WTC11 (cell line): ENCODE measurements around the gene NEURL1. TPM values are rescaled to one million over a fixed set of nuclear protein-coding genes. Genes with fewer than 3 reads are reported as not detected.
"Not testable (repeated sequence)": the region's sequence is repeated elsewhere in the genome, so short reads cannot be mapped to it uniquely, and the experiment has no call there.

Experiments used
- ATAC-seq: fragments of 200-7000 bp; cut with Tn5 transposase; 2 replicates; pipeline ENCODE4 v1.10.0; 2021; ENCODE audit warnings: mild to moderate bottlenecking, moderate library complexity
- CTCF ChIA-PET: fragments of 300-600 bp; sonication (Branson Sonifier 250); formaldehyde crosslinking; loops from one replicate; lab custom pipeline; 2021; ENCODE audit warnings: antibody characterized with exemption; lab: Charles Lee
- POLR2A ChIA-PET: fragments of 350-600 bp; sonication (Branson Sonifier 250); formaldehyde crosslinking; loops from one replicate; lab custom pipeline; 2021; ENCODE audit warnings: antibody characterized with exemption; lab: Charles Lee
- DNase-seq: peaks from one replicate; pipeline ENCODE4 v3.0.0; 2021; ENCODE audit warnings: low spot score
- H3K27ac Mint-ChIP-seq: 2 replicates; pipeline ENCODE4 v1.8.0; 2021; ENCODE audit warnings: mixed read lengths
- H3K27me3 Mint-ChIP-seq: 2 replicates; pipeline ENCODE4 v1.8.0; 2021; ENCODE audit warnings: low read depth, mild to moderate bottlenecking, moderate library complexity, mixed read lengths
- H3K36me3 Mint-ChIP-seq: 2 replicates; pipeline ENCODE4 v1.8.0; 2021; ENCODE audit warnings: mixed read lengths
- H3K4me1 Mint-ChIP-seq: 2 replicates; pipeline ENCODE4 v1.8.0; 2022; ENCODE audit warnings: mixed read lengths
- H3K4me3 Mint-ChIP-seq: 2 replicates; pipeline ENCODE4 v1.8.0; 2021; ENCODE audit warnings: mild to moderate bottlenecking, moderate library complexity, mixed read lengths
- H3K9me3 Mint-ChIP-seq: 2 replicates; pipeline ENCODE4 v1.8.0; 2021; ENCODE audit warnings: mixed read lengths
- ATF1 ChIP-seq: sonication (generic); formaldehyde crosslinking; IDR thresholded peaks from 2 replicates; pipeline ENCODE4 v1.8.1; 2023; ENCODE audit warnings: mild to moderate bottlenecking, moderate library complexity, missing genetic modification reagents
- CBFB ChIP-seq: sonication (generic); formaldehyde crosslinking; IDR thresholded peaks from 2 replicates; pipeline ENCODE4 v1.8.1; 2022; ENCODE audit warnings: mild to moderate bottlenecking, low read depth, missing genetic modification reagents
- ETV6 ChIP-seq: sonication (generic); formaldehyde crosslinking; IDR thresholded peaks from 2 replicates; pipeline ENCODE4 v1.8.1; 2022; ENCODE audit warnings: mild to moderate bottlenecking, missing genetic modification reagents
- FOXJ3 ChIP-seq: sonication (generic); formaldehyde crosslinking; IDR thresholded peaks from 2 replicates; pipeline ENCODE4 v1.9.0; 2021; ENCODE audit warnings: missing genetic modification reagents, mild to moderate bottlenecking, borderline replicate concordance
- GRHL2 ChIP-seq: fragments of 250-450 bp; sonication (Bioruptor Pico); IDR thresholded peaks from 2 replicates; pipeline ENCODE4 v1.8.0; 2022; ENCODE audit warnings: mild to moderate bottlenecking, moderate library complexity; ENCODE audit not compliant: insufficient replicate concordance, severe bottlenecking
- GTF2I ChIP-seq: fragments of 250-450 bp; sonication (Bioruptor Pico); conservative IDR thresholded peaks from 2 replicates; pipeline ENCODE4 v1.4.0; 2021; ENCODE audit warnings: mild to moderate bottlenecking
- JUN ChIP-seq: sonication (generic); formaldehyde crosslinking; IDR thresholded peaks from 2 replicates; pipeline ENCODE4 v1.8.0; 2023; ENCODE audit warnings: mild to moderate bottlenecking, missing genetic modification reagents
- MXD4 ChIP-seq: fragments of 250-450 bp; sonication (Bioruptor Pico); IDR thresholded peaks from 2 replicates; pipeline ENCODE4 v1.8.0; 2021; ENCODE audit warnings: mild to moderate bottlenecking, moderate library complexity, borderline replicate concordance
- NR3C1 ChIP-seq: sonication (generic); formaldehyde crosslinking; conservative IDR thresholded peaks from 2 replicates; pipeline ENCODE4 v1.8.1; 2023; ENCODE audit warnings: low read depth, mild to moderate bottlenecking, missing genetic modification reagents
- OVOL2 ChIP-seq: fragments of 250-450 bp; sonication (Bioruptor Pico); IDR thresholded peaks from 2 replicates; pipeline ENCODE4 v1.9.0; 2021; ENCODE audit warnings: mild to moderate bottlenecking, borderline replicate concordance
- PRRX2 ChIP-seq: fragments of 250-450 bp; sonication (Bioruptor Pico); IDR thresholded peaks from 2 replicates; pipeline ENCODE4 v1.8.0; 2021; ENCODE audit warnings: mild to moderate bottlenecking
- SP1 ChIP-seq: sonication (generic); formaldehyde crosslinking; conservative IDR thresholded peaks from 2 replicates; pipeline ENCODE4 v1.8.1; 2022; ENCODE audit warnings: missing genetic modification reagents
- TEAD1 ChIP-seq: sonication (generic); formaldehyde crosslinking; IDR thresholded peaks from 2 replicates; pipeline ENCODE4 v1.8.0; 2022; ENCODE audit warnings: mild to moderate bottlenecking, missing genetic modification reagents
- ZNF121 ChIP-seq: sonication (generic); formaldehyde crosslinking; IDR thresholded peaks from 2 replicates; pipeline ENCODE4 v1.8.0; 2023; ENCODE audit warnings: missing genetic modification reagents
- ZNF219 ChIP-seq: sonication (generic); formaldehyde crosslinking; IDR thresholded peaks from 2 replicates; pipeline ENCODE4 v1.8.0; 2023; ENCODE audit warnings: missing genetic modification reagents, mild to moderate bottlenecking, borderline replicate concordance
- ZNF423 ChIP-seq: fragments of 250-450 bp; sonication (Bioruptor Pico); IDR thresholded peaks from 2 replicates; pipeline ENCODE4 v2.1.2; 2022; ENCODE audit warnings: mild to moderate bottlenecking, moderate library complexity
- total RNA-seq: library from RNA; stranded (reverse); gene quantifications from 3 replicates; pipeline ENCODE4 v1.2.3, GENCODE V29; 2021
- TF ChIP-seq, protein P1 (sequence below): sonication (generic); formaldehyde crosslinking; IDR thresholded peaks from 2 replicates; pipeline ENCODE4 v1.8.0; 2023; ENCODE audit warnings: mild to moderate bottlenecking, missing genetic modification reagents
- TF ChIP-seq, protein P2 (sequence below): sonication (generic); formaldehyde crosslinking; IDR thresholded peaks from 2 replicates; pipeline ENCODE4 v1.8.1; 2023; ENCODE audit warnings: mild to moderate bottlenecking, missing genetic modification reagents, moderate library complexity
- TF ChIP-seq, protein P3 (sequence below): sonication (generic); formaldehyde crosslinking; IDR thresholded peaks from 2 replicates; pipeline ENCODE4 v1.8.1; 2022; ENCODE audit warnings: mild to moderate bottlenecking, missing genetic modification reagents, moderate library complexity, borderline replicate concordance
- TF ChIP-seq, protein P4 (sequence below): fragments of 250-450 bp; sonication (Bioruptor Pico); IDR thresholded peaks from 2 replicates; pipeline ENCODE4 v1.9.0; 2021; ENCODE audit warnings: mild to moderate bottlenecking, borderline replicate concordance

The NEURL1 gene
- total RNA-seq, 1 experiment from 2014 or later = 1.2 TPM

DNA sequence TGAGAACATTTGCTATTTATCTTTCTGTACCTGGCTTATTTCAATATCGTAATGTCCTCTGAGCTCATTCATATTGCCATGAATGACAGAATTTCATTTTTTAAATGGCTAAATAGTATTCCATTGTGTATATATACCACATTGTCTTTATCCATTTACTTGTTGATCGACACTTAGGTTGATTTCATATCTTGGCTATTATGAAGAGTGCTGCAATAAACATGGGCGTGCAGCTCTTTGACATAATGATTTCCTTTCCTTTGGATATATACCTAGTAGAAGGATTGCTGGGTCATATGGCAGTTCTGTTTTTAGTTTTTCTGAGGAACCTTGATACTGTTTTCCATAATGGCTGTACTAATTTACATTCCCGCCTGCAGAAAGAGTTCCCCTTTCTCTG is 30.2 kb downstream of the NEURL1 start (continued):
- TF ChIP-seq, protein P1, sequence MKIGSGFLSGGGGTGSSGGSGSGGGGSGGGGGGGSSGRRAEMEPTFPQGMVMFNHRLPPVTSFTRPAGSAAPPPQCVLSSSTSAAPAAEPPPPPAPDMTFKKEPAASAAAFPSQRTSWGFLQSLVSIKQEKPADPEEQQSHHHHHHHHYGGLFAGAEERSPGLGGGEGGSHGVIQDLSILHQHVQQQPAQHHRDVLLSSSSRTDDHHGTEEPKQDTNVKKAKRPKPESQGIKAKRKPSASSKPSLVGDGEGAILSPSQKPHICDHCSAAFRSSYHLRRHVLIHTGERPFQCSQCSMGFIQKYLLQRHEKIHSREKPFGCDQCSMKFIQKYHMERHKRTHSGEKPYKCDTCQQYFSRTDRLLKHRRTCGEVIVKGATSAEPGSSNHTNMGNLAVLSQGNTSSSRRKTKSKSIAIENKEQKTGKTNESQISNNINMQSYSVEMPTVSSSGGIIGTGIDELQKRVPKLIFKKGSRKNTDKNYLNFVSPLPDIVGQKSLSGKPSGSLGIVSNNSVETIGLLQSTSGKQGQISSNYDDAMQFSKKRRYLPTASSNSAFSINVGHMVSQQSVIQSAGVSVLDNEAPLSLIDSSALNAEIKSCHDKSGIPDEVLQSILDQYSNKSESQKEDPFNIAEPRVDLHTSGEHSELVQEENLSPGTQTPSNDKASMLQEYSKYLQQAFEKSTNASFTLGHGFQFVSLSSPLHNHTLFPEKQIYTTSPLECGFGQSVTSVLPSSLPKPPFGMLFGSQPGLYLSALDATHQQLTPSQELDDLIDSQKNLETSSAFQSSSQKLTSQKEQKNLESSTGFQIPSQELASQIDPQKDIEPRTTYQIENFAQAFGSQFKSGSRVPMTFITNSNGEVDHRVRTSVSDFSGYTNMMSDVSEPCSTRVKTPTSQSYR (CRISPR knock-in tag) = no peak
- TF ChIP-seq FOXJ3 (no peak), ZNF423 (CRISPR knock-in tag) (no peak), SP1 (no peak), CBFB (CRISPR knock-in tag) (no peak), JUN (CRISPR knock-in tag) (no peak), PRRX2 (CRISPR knock-in tag) (no peak)
- TF ChIP-seq, protein P2, sequence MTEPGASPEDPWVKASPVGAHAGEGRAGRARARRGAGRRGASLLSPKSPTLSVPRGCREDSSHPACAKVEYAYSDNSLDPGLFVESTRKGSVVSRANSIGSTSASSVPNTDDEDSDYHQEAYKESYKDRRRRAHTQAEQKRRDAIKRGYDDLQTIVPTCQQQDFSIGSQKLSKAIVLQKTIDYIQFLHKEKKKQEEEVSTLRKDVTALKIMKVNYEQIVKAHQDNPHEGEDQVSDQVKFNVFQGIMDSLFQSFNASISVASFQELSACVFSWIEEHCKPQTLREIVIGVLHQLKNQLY (CRISPR knock-in tag) = no peak

DNA sequence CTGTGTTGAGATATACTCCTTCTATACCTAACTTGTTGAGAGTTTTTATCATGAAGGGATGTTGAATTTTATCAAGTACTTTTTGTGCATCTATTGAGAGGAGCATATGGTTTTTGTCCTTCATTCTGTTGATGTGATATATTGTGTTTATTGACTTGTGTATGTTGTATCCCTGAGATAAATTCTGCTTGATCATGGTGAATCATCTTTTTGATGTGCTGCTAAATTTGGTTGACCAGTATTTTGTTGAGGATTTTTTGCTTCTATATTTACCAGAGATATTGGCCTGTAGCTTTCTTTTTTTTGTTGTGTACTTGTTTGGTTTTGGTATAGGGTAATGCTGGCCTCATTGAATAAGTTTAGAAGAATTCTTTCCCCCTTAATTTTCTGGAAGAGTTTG is 32.4 kb downstream of the NEURL1 start:
- no peak overlapping the region for H3K4me3 Mint-ChIP-seq
- peaks cover 40% of the 10 kb centered on the region for H3K9me3 Mint-ChIP-seq
- peaks cover 26% of the 10 kb centered on the region for H3K36me3 Mint-ChIP-seq
- peaks cover 16% of the 10 kb centered on the region for H3K4me1 Mint-ChIP-seq
- no peak overlapping the region for H3K27ac Mint-ChIP-seq
- CTCF ChIA-PET = interaction anchor here (0.8 kb wide), 1 partner anchor 17 kb away, joined by 4 read pairs; no protein-coding TSS in a partner anchor
- ATAC-seq (no peak), DNase-seq (no peak)
- H3K27me3 Mint-ChIP-seq = peaks cover 7% of the 10 kb centered on the region; the same call in 1 of the 2 replicates
- TF ChIP-seq ZNF219 (CRISPR knock-in tag) (no peak), GRHL2 (CRISPR knock-in tag) (no peak), MXD4 (CRISPR knock-in tag) (no peak), TEAD1 (no peak), GTF2I (CRISPR knock-in tag) (no peak), ETV6 (CRISPR knock-in tag) (no peak), ZNF121 (CRISPR knock-in tag) (no peak), OVOL2 (CRISPR knock-in tag) (no peak), ATF1 (CRISPR knock-in tag) (no peak), NR3C1 (CRISPR knock-in tag) (no peak)
- TF ChIP-seq, protein P3, sequence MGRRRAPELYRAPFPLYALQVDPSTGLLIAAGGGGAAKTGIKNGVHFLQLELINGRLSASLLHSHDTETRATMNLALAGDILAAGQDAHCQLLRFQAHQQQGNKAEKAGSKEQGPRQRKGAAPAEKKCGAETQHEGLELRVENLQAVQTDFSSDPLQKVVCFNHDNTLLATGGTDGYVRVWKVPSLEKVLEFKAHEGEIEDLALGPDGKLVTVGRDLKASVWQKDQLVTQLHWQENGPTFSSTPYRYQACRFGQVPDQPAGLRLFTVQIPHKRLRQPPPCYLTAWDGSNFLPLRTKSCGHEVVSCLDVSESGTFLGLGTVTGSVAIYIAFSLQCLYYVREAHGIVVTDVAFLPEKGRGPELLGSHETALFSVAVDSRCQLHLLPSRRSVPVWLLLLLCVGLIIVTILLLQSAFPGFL (CRISPR knock-in tag) = no peak
- TF ChIP-seq, protein P4, sequence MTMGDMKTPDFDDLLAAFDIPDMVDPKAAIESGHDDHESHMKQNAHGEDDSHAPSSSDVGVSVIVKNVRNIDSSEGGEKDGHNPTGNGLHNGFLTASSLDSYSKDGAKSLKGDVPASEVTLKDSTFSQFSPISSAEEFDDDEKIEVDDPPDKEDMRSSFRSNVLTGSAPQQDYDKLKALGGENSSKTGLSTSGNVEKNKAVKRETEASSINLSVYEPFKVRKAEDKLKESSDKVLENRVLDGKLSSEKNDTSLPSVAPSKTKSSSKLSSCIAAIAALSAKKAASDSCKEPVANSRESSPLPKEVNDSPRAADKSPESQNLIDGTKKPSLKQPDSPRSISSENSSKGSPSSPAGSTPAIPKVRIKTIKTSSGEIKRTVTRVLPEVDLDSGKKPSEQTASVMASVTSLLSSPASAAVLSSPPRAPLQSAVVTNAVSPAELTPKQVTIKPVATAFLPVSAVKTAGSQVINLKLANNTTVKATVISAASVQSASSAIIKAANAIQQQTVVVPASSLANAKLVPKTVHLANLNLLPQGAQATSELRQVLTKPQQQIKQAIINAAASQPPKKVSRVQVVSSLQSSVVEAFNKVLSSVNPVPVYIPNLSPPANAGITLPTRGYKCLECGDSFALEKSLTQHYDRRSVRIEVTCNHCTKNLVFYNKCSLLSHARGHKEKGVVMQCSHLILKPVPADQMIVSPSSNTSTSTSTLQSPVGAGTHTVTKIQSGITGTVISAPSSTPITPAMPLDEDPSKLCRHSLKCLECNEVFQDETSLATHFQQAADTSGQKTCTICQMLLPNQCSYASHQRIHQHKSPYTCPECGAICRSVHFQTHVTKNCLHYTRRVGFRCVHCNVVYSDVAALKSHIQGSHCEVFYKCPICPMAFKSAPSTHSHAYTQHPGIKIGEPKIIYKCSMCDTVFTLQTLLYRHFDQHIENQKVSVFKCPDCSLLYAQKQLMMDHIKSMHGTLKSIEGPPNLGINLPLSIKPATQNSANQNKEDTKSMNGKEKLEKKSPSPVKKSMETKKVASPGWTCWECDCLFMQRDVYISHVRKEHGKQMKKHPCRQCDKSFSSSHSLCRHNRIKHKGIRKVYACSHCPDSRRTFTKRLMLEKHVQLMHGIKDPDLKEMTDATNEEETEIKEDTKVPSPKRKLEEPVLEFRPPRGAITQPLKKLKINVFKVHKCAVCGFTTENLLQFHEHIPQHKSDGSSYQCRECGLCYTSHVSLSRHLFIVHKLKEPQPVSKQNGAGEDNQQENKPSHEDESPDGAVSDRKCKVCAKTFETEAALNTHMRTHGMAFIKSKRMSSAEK (CRISPR knock-in tag) = no peak
- POLR2A ChIA-PET = no interaction called here

DNA sequence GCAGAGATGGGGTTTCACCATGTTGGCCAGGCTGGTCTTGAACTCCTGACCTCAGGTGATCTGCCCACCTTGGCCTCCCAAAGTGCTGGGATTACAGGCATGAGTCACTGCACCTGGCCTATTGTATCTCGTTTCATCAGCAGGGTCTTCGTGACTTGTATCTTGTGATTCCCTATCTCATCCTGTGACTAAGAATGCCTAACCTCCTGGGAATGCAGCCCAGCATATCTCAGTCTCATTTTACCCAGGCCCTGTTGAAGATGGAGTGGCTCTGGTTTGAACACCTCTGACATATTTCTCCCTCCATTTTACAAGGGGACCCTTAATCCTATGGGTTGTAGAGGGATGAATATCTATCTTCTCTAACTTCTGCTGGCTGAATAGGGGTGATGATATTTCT is 34.0 kb downstream of the NEURL1 start:
- DNase-seq, H3K27ac Mint-ChIP-seq: not testable (repeated sequence)

More for the DNA sequence above, 34.0 kb downstream of the NEURL1 start:
- CTCF ChIA-PET, H3K4me3 Mint-ChIP-seq, H3K27me3 Mint-ChIP-seq, H3K4me1 Mint-ChIP-seq: not testable (repeated sequence)
- POLR2A ChIA-PET = interaction anchor here (0.7 kb wide), 1 partner anchor 124 kb away, joined by 3 read pairs; no protein-coding TSS in a partner anchor
- peak; percentile 22; the same call in 1 of the 2 replicates for ATAC-seq
- H3K9me3 Mint-ChIP-seq = peaks cover 34% of the 10 kb centered on the region
- peaks cover 20% of the 10 kb centered on the region for H3K36me3 Mint-ChIP-seq
